GM12892 (cell line): ENCODE results near the gene SPRY2.

Source experiments
- POLR2A ChIP-seq: IDR thresholded peaks from 2 replicates; pipeline ENCODE4 v1.6.1; 2011; ENCODE audit warnings: low read depth, low read length, control low read depth
- POLR2AphosphoS5 ChIP-seq: IDR thresholded peaks from 2 replicates; pipeline ENCODE4 v1.6.1; 2011; ENCODE audit warnings: low read depth, low read length, control low read depth

DNA sequence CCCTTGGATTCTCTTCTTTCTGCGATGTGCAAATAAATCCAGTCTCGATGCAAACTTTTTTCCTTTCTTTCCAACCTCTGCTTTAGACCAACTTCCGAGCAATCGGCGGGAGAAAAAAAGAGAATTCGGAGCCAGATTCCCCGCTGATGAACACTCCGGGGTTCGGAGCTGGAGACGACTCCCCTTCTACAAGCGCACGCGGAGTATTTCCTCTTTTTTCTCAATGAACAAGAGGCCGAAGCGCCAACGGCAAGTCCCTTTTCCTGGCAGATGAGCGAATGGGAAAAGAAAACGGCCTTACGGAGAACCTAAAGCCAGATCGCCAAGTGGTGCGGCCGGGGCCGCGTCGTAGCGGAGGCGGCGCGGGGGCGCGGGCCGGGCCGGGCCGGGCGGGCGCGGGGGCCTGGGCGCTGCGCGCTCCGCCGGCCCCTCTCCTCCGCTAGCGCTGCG lies 250 bp downstream of the SPRY2 start:
- TF ChIP-seq POLR2AphosphoS5 (no peak), POLR2A (no peak)
